HG02973 (cell line): ENCODE results near the gene CLK2.

Experiments
- ATAC-seq: cut with Tn5 transposase; IDR thresholded peaks from one replicate; pipeline ENCODE4 v1.9.1; 2021; ENCODE audit warnings: moderate library complexity; ENCODE audit not compliant: unreplicated experiment

CLK2 gene

GRCh38 chr1:155273343-155274245 lies at the start of gene CLK2:
Gene CLK2, minus strand, starts transcription at chr1:155273504. Its CDS starts 2,527 bp downstream, at chr1:155270977.
- ATAC-seq, result peak; percentile 70

GRCh38 chr1:155322571-155322952 lies 49.3 kb upstream of the CLK2 start:
- no peak for ATAC-seq

DNA sequence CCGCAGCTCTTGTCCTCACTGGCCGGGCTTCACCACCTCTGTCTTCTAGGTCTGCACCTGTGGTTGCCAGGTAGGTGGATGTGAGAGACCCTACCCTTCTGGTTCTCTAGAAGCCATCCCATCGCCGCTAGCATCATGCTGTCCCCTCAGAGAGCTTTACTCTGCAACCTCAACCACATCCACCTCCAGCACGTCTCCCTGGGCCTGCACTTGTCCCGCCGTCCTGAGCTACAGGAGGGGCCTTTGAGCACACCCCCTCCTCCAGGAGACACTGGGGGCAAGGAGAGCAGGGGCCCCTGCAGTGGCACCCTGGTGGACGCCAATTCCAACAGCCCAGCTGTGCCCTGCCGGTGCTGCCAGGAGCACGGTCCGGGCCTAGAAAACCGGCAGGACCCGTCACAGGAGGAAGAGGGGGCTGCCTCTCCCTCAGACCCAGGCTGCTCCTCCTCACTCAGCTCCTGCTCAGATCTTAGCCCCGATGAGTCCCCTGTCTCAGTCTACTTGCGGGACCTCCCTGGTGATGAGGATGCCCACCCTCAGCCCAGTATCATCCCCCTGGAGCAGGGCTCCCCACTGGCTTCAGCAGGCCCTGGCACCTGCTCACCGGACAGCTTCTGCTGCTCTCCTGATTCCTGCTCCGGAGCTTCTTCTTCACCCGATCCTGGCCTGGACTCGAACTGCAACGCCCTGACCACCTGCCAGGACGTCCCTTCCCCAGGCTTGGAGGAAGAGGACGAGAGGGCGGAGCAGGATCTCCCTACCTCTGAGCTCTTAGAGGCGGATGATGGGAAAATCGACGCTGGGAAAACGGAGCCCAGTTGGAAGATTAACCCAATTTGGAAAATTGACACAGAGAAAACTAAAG lies 48.6 kb upstream of the CLK2 start:
- ATAC-seq, result no peak

DNA sequence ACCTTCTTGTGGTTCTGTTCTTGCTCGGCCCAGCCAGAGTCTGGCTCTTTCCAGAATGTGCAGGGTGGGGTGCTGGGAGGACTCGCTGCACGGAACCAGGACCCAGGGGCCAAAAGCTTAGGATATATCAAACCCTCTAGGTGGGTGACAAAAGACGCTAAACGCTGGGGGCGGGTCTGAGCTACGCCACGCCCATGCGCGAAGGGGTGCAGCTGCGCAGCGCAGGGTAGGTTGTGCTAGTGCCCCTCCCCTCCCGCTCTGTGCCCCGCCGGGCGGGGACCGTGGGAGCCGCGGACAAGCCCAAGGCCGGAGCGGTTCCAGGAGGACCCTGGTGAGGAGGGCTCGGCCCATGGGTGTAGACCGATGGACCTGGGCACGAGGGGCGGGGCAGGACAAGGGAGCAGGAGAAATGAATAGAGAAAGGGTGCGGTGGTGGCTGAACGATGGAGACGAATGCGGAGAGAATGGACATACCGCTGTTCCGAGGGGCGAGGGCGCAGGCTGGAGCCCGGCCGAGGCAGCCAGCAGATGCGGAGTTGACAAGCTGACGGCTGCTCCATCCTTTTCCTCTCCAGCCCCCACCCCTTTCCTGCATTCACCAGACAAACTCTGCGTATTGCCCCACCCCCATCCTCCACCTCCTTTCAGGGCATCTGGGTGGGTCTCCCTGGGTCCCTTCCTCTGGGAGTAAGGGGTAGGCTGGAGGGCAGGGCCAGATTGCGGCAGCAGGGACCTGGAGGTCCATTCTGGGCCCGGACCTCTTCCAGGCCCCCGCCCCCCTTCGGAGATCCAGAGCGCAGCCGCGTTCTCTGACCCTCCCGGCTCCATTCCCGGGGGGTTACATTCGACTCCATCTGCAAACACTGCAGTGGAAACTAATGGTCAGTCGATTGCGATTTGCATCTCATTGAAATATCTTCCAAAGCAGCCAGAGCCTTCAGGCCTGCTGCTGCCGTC lies 47.6 kb upstream of the CLK2 start, which contains the start of gene RUSC1:
Gene RUSC1, plus strand, starts transcription at position 234 of the 957 bp plus-strand sequence. CDS start 880 bp downstream, outside the sequence.
- ATAC-seq, result no peak

DNA sequence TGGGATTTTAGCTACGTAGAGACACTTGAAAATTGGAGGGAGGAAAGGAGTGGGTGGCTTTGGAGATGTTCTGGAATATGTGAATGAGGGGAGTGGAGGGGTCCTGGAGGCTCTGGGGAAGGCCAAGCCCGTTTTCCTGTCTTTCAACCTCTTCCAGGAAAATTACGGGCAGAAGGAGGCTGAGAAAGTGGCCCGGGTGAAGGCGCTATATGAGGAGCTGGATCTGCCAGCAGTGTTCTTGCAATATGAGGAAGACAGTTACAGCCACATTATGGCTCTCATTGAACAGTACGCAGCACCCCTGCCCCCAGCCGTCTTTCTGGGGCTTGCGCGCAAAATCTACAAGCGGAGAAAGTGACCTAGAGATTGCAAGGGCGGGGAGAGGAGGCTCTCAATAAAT lies 46.9 kb upstream of the CLK2 start:
- no peak for ATAC-seq

DNA sequence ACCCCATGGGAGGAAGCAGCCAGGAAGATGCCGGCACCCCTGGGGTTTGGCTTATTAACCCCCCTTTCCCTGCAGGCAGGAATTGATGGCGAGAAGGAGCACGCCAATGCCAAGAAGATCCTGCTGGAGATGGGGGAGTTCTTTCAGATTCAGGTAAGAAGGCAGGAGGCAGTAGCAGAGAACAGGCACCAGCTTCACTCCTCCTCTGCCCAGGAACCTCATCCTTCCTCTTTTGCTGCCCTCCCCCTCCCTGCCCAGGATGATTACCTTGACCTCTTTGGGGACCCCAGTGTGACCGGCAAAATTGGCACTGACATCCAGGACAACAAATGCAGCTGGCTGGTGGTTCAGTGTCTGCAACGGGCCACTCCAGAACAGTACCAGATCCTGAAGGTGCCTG lies 46.2 kb upstream of the CLK2 start:
- ATAC-seq, result no peak

DNA sequence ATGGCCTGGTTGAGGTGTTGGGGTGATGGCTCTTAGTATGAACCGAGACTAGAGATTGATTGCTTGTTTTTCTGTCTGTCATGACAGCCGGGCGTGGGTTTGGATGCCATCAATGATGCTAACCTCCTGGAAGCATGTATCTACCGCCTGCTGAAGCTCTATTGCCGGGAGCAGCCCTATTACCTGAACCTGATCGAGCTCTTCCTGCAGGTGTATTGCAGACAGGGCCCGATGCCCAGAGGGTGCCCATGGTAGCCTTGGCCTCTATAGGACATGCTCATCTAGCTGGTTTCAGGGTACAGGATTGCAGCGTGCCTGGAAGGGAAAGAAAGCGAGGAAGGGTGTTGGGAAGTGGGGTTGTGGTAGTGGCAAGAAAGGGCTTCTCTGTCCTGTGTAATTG lies 44.8 kb upstream of the CLK2 start:
- ATAC-seq, result no peak

GRCh38 chr1:155316922-155317321 lies 43.6 kb upstream of the CLK2 start:
- no peak for ATAC-seq

DNA sequence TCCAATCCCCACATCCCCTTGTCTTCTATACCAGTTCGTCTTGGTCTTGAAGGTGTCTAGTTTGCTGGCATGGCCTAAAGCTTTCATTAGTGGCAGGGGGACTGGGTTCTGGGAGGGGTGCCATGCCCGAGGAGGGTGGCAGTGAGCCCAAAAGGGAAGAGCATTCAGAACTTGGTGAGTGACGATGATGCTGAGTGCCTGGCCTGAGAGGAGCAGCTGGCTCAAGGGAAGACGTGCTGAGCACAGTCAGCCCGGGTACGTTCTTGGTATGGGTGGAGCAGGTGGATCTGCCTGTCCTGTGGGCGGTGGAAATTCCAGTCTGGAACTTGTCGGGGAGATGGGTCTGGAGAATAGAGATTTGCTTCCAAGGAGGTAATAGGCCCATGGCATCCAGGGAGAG lies 40.0 kb upstream of the CLK2 start:
- no peak for ATAC-seq

- ATAC-seq, result no peak
Measured at GRCh38 chr1:155309423-155310021, 36.2 kb upstream of the CLK2 start.

GRCh38 chr1:155308493-155309422 lies 35.5 kb upstream of the CLK2 start, which contains the start of gene FDPS:
Gene FDPS, plus strand, starts transcription at chr1:155308866. Its CDS starts 924 bp downstream, at chr1:155309790.
- peak; percentile 92 for ATAC-seq

DNA sequence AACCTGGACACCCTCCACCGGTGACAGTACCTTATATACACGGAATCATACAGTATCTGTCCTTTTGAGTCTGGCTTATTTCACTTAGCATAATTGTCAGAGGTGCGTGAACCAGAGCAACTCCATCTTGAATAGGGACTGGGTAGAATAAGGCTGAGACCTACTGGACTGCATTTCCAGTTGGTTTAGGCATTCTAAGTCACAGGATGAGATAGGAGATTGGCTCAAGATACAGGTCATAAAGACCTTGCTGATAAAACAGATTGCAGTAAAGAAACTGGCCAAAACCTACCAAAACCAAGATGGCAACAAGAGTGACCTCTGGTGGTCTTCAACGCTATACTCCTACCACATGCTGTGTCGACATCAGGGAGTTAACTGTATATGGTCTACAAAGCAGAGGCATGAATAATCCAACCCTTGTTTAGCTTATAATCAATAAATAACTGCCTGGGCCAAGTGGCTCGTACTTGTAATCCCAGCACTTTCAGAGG lies 34.0 kb upstream of the CLK2 start:
- no peak for ATAC-seq

GRCh38 chr1:155305881-155306391 lies 32.6 kb upstream of the CLK2 start:
- ATAC-seq, result no peak

DNA sequence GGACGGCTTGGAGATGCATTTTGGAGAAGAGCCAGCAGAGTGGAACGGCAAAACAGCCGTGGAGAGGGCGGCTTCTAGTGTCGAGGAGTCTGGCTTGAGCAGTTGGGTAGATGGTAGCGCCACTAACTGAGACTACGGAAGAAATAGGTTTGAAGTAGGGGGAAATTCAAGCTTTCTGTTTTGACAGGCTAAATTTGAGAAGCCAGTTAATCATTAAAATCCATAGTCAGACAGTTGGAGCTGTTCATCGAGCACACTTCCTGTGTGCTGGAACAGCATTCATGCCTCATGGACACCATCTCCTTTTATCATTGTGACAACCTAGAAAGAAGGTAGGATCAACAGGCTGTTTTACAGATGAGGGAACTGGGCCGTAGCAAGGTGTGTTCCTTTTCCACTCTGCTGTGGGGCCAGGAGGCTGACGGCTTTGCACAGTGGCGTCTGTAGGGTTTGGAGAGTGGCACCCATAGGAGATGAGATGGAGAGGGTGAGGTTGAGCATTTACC lies 31.3 kb upstream of the CLK2 start:
- no peak for ATAC-seq

- no peak for ATAC-seq
Measured at GRCh38 chr1:155301342-155301841, 28.1 kb upstream of the CLK2 start, which contains the start of gene PKLR. Gene PKLR, minus strand, starts transcription at chr1:155301438. Its CDS starts 43 bp downstream, at chr1:155301395.

GRCh38 chr1:155300553-155301329 lies 27.4 kb upstream of the CLK2 start:
- no peak for ATAC-seq

DNA sequence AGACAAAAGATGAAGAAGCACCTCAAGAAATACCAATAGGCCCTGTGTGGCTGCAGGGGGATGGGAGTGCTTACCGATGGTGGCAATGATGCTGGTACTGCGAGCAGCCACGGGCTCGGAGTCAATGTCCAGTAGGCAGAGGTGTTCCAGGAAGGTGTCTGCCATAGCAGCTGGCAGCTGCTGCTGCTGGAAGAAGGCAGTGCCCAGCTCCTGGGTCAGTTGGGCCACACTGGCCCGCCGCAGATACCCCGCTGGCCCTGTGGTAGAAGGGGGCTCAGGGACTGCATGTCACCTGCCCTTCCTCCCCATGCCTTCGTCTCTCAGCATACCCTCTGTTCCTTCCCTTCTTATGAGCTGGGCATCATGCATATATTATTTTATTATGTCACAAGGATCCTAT lies 26.7 kb upstream of the CLK2 start:
- no peak for ATAC-seq
